Dermis microvascular lymphatic vessel endothelial cell (primary cell): ENCODE measurements around the gene PKP3. TPM values are rescaled to one million over a fixed set of nuclear protein-coding genes. Genes with fewer than 3 reads are reported as not detected.
"Not testable (repeated sequence)": the region's sequence is repeated elsewhere in the genome, so short reads cannot be mapped to it uniquely, and the experiment has no call there.

Experiments used
- DNase-seq, 2 donors: peaks; one replicate each; pipeline versions ENCODE4 v3.0.0 to v3.0.0-alpha.2; 2010; ENCODE audit warnings: low read depth in 2 of 2
- total RNA-seq: library from RNA; depleted of rRNA; stranded (reverse); fragments of >200 nt; gene quantifications from 2 replicates; pipeline ENCODE4 v1.2.1, GENCODE V29; 2014

PKP3 gene
- total RNA-seq, 1 donor from 2014 or later, result 0.39 TPM

DNA sequence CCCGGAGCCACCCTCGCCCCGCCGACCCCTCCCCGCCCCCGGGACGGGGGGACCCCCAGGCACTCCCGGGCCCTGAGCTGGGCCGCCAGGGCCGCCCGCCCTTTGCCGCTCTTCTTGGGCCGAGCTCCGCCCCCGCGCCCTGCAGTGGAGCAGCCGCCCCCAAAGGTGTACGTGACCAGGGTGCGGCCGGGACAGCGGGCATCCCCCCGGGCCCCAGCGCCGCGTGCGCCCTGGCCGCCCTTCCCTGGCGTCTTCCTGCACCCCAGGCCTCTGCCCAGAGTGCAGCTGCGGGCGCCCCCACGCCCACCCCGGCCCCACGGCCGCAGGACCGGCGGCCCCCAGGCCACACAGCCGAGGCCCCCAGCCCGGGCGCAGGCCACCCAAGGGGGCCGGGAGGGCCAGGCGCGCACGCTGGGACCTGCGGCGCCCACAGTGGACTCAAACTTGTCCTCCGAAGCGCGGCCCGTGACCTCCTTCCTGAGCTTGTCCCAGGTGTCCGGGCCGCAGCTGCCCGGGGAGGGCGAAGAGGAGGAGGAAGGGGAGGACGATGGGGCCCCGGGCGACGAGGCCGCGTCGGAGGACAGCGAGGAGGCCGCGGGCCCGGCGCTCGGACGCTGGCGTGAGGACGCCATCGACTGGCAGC lies 17.4 kb upstream of the PKP3 start:
- no peak for DNase-seq

DNA sequence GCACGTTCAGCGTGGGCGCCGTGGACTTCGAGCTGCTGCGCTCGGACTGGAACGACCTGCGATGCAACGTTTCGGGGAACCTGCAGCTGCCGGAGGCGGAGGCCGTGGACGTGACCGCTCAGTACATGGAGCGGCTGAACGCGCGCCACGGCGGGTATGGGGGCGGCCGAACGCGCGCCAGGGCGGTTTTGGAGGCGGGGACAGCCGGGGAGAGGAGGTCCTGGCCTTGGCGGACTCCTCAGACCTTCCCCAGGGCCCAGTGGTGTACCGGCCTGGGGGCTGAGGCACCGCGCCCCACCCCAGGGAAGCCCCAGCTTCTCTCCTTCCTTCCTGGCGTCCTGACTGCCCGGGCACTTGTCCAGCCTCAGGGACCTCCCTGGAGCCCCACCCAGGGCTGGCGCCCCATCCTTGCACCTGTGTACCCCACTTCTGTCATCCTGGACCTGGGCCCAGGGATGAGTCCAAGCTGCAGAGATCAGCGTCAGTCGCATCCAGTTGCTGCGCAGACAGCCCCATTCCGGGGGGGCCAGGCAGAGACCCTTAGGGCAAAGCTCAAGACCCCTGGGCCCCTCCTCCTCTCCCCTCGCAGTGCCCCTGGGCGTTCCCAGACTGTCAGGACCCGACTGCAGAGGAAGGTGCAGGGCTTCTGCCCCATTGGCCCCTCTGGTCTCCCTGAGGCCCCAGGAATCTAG lies 16.7 kb upstream of the PKP3 start:
- DNase-seq, result no peak

DNA sequence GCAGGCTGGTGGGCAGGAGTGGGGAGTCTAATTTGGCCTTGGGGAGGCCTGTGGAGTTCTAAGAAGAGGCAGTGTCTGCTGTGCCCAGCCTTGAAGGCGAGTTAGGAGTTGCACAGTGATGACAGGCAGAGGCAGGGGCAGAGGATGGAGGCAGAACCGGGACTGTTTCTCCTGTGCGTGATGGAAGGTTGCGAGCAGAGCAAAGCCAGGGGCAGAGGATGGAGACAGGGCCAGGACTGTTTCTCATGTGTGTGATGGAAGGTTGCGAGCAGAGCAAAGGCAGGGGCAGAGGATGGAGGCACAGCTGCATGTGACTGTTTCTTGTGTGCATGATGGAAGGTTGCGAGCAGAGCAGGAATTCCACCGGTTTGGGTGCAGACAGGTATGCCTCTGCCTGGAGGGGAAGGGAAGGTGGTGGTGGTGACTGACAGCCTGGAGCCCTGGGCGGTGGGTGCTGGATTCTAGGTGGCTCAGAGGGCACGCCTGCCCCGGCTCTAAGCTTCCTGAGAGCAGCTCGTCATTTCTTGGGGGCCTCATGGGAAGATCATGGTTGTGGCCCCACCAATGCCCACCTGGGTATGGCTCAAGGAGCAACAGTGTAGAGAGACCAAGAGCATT lies 16.0 kb upstream of the PKP3 start:
- DNase-seq, result no peak

DNA sequence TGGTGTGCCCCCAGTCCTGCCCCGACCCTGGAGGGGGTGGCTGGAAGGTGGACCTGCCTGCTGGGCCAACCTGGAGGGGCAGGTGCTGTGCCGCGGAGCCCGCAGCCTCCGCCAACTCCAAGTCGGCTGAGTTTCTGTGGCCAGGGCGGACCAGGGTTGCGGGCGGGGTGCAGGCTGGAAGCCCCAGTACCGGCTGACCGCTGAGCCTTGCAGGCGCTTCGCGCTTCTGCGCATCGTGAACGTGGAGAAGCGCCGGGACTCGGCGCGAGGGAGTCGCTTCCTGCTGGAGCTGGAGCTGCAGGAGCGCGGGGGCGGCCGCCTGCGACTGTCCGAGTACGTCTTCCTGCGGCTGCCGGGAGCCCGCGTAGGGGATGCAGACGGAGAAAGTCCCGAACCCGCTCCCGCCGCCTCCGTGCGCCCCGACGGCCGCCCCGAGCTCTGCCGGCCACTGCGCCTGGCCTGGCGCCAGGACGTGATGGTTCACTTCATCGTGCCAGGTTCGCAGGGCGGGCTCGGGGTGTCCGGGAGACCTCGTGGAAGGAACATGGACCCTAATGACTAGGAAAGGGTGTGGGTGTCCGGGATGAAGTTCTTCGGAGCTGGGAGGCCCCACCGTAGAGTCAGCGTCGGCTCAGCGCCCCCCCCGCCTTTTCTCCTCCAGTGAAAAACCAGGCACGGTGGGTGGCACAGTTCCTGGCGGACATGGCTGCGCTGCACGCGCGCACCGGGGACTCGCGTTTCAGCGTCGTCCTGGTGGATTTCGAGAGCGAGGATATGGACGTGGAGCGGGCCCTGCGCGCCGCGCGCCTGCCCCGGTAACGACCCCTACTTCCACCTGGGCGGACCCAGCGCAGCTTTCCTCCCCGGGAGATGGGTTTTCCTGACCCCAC lies 14.6 kb upstream of the PKP3 start:
- no peak for DNase-seq

DNA sequence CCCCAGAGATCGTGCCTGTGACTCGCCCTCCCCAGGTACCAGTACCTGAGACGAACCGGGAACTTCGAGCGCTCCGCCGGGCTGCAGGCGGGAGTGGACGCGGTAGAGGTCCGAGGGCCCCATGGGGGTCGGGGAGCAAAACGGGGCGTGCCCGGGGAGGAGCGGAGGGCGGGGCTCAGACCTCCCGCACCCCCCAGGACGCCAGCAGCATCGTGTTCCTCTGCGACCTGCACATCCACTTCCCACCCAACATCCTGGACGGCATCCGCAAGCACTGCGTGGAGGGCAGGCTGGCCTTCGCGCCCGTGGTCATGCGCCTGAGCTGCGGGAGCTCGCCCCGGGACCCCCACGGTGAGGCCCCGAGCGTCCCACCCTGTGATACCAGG lies 13.9 kb upstream of the PKP3 start:
- DNase-seq, result no peak

DNA sequence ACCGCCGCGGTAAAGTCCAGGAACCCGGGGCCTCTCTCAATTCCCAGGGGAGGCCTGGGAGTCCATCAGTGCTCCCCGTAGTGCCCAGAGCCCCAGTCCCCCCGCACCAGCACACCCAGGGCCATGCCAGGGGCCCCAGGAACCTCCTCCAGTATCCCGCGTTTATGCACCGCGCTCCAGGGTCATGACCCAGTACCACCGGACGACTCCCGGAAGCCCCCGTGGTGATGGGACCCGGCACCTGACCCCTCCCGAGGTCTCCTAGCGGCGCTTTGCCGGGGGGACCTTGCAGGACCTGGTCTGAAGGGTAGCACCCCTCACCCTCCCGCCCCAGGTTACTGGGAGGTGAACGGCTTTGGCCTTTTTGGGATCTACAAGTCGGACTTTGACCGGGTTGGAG lies 13.5 kb upstream of the PKP3 start:
- no peak for DNase-seq

DNA sequence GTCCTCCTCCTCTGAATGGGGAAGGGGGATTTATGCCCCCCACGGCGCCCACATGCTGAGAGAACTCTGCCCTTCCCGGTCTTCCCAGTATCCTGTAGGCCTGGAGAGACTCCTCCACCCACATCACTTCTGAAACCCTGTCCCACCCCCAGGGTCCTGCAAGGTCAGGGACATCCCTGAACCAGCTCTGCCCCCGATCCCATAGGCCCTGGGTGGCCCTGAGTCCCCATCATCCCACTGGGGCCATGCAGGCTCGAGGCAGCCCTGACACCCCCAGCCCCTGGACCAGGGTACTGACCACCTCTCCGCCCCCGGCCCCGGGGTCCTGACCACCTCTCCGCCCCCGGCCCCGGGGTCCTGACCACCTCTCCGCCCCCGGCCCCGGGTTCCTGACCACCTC lies 13.0 kb upstream of the PKP3 start:
- no peak for DNase-seq

DNA sequence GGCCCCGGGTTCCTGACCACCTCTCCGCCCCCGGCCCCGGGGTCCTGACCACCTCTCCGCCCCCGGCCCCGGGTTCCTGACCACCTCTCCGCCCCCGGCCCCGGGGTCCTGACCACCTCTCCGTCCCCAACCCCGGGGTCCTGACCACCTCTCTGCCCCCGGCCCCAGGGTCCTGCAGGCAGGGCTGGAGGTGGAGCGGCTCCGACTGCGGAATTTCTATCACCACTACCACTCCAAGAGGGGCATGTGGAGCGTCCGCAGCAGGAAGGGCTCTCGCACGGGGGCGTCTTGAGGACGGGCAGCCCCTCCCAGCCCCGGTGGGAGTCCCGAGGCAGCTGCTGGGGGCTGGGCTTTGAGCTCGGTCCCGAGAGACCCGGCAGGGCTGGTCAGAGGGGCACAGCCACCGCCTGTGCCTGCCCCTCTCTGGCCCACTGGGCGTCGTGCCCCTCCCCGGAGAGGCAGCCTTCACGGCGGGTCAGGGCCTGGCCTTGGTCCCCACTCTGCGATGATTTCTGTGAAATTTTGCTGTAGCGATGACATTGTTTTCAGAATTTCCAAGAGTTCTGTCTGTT lies 12.4 kb upstream of the PKP3 start:
- no peak for DNase-seq

DNA sequence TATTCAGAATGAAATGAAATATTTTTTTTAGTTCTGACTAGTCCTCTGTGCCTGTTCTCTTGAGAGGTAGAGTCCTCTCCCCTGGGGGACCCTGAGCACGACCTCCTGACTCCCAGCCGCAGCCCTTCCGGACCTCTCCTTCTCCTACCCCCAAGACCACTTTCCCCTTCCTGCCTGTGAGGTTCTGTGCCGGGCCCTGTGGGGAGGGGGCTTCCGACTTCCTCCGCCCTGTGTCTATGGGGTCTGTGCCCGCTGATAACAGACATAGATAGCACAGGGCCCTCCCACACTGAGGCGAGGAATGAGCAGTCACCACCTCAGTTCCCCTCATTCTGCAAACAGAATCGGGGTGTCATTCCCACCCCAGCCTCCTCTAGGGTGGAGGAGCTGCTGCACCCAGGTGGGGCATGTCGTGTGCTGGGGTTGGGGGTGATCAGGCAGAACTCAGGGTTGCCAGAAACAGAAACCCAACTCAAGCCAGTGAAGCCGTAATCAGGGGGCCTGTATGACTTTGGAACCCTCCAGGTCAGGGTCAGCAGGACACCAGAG lies 11.9 kb upstream of the PKP3 start:
- no peak for DNase-seq

DNA sequence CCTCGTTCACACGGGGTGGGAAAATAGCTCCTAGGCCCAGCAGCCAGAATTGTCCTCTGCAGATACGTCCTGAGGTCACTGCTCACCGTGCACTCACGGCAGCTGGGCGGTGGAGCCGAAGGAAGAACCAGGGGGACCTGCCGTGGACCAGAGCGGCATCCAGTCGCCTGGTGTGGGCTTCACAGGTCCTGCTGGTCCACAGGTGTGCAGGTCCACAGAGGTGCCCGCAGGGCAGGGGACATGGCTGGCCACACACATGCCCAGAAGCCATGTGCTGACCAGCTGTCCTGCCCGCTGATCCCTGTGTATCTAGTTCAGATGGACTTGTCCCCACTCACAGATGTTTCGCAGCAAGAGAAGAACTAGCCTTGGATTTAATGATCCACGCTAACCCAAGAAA lies 10.6 kb upstream of the PKP3 start:
- no peak for DNase-seq

DNA sequence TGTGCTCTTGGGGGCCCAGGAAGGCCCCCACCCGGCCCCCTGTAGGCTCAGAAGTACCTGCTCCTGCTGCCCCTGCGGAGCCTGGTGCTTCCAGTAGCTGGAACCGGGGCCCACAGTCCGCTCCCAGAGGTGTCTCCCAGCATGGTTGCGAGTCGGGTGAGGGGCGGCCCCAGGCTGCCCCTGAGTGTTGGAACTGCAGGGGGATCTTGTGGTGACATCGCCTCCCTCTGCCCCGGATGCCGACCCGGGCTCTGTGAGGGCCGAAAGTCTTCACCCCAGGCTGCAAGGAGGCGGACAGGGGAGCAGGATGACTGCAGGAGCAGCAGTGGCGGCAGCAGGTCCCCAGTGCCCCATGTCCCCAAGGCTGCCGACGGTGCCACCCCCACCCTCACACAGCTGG lies 9.5 kb upstream of the PKP3 start:
- no peak for DNase-seq

DNA sequence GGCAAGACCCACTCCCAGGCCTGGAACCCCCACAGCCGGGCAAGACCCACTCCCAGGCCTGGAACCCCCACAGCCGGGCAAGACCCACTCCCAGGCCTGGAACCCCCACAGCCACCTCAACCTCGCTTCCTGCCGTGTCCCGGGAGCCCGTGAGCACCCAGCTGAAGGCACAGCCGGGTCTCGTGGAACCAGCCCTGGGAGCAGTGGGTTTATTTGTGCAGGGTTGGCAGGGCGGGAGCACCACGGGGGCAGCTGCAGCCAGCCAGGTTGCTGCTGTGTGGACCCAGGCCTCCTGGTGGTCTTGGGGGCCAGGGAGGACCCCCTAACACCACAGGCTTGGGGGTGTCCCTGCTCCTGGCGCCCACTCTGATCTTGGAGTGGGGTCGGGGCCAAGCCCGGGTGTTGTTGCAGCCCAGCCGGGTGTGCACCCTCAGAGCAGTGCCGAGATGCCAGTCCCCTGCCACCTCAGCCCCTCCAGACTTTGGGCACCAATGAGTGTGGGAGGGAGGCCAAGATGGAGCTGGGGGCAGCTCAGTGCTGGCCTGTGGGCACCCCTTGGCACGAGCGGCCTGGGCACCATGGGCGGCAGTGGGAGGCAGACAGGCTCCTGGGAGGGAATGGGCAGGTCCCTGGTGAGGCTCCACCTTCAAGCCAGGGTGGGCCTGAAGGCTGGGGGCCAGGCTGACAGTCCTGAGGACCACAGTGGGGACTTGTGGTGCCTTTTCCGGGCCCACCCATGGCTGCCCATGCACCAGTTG lies 8.2 kb upstream of the PKP3 start:
- no peak for DNase-seq

DNA sequence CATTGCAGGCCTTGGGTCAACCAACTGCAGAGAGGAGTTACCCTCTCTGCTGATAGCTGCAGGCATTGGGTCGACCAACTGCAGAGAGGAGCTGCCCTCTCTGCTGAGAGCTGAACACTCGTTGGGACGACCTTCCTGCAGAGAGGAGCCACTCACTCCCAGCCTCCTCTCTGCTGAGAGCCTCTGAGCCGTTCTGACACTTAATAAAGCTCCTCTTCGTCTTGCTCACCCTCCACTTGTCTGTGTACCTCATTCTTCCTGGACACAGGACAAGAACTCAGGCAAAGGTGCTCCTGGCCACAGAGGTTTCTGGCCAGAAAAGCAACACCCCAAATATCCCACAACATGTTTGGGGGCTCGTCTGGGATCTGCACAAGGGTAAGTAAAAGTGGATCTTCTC lies 7.5 kb upstream of the PKP3 start:
- DNase-seq, result no peak

DNA sequence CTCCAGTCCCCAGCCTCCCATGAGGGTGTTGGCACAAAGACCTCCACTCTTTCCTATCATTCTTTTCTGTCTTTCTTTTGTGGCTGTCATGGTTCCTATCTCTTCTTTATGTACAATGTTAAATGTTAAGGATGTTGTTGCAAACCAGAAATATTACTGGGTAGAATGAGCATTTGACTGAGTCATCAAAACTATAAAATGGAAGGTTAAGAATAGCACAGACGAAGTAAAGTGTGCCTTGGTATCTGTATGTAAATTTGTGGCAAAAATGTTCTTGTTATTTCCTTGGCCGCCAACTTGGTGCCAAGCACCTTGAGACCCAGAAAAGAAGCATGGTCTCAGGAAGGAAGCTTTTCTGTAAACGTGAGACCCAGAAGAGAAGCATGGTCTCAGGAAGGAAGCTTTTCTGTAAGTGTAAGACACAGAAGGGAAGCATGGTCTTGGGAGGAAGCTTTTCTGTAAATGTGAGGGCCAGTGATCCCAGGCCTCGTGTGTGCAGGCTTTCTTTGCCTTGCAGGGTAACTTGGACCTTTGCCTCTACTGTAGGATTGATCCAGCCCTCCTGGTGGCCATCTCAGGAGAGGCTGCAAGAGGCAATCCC lies 6.7 kb upstream of the PKP3 start:
- no peak for DNase-seq

DNA sequence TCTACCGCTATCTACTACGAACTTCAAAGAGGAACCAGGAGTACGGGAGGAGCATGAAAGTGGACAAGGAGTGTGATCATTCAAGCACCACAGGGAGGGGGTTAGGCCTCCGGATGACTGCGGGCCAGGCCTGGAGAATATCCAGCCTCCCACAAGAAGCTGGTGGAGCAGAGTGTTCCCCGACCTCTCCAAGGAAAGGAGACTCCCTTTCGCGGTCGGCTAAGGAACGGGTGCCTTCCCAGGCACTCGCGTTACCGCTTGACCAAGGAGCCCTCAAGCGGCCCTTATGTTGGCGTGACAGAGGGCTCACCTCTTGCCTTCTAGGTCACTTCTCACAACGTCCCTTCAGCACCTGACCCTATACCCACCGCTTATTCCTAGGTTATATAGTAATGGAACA lies 4.6 kb upstream of the PKP3 start:
- not testable (repeated sequence) for DNase-seq

DNA sequence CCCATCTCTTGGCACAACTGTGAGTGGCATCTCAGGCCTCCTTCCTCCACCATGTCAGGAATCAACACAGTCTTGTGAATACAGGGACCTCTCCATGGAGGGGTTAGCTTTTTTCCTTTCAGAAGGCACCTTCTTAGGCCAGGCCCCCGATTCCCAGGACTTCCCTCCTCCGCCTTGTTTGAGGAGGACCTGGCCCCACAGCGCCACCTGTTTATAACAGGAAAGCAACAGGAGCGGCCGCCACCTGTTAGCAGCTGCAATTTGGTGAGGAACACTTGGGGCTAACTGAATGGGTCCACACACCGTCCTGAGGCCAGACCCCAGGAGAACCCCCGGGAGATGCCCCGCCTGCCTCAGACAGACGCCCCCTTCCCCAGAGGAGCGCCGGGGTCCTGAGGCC lies 3.8 kb upstream of the PKP3 start:
- no peak for DNase-seq

DNA sequence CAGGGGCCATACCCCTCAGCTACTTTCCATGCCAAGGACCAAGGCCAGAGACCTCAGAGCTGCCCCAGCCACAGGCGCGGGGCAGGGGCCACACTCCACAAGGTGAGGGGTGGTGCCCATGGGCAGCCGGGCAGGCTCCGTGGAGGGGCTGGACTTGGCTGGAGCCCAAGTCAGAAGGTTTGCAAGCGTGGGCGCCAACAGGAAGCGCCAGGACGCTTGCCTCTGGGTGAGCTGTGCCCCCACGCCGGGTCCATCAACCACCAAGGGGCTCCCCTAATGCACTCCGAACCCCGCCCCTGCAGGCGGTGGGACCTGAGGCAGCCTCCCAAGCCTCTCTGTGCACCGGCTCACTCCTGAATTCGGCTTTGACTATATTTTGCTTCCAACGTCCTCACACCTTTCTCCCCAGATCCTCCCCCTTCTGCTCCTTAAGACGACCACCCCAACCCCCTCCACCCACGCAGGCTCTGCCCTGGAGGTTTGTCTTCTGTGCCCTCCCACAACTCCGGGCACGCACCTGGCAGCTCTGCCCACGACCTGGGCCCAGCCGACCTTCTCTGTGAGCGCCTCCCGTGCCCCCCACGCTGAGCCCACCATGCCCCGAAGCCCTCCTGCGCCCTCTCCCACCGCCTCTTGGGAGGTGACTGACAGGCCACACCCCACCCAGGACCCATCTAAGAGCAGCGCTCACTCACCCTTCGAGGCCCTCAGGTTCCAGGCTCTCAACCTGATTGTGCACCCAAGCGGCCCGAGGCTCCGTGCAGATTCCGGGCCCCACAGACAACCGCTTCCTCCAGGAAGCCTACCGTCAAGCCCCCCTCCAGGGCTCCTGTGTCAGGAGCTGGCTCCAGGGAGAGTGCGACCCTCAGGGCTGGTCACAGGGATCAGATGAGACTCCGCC lies 2.6 kb upstream of the PKP3 start:
- no peak for DNase-seq

DNA sequence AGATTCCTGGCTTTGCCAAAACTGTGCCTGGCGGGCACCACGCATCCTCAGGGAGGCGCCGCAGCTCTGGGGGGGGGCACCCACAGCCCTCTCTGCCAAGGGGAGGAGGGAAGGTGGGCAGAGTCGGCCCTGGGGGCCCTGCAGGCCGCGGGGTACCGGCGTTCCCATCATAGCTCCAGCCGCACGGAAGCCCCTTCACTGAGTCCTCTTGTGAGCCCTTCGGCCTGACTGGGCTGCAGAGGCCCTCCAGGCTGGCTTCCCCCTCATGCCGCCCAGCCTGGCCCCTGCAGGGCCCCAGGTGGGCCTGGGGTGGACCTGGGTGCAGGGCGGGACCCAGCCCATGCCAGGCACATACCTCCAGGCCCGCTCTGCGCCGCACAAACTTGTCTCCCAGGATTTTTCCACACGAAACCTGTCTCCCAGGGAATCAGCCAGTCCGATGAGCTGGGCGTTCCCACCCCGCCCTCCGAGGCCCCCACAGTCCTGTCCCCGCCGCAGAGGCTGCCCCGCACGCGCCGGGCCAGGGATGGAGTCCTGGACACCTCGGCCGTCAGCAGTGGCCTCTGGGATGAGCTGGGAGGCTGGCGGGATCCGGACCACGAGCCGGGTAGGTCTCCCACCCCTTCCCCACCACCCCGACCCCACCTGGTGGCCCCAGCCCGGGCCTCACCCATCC lies 1.8 kb upstream of the PKP3 start:
- no peak for DNase-seq
